HCT116 (cell line): ENCODE measurements around the gene DENND1C. TPM values are rescaled to one million over a fixed set of nuclear protein-coding genes. Genes with fewer than 3 reads are reported as not detected.

Experiments used
- ATAC-seq: fragments of 200-7000 bp; cut with Tn5 transposase; 2 replicates; pipeline ENCODE4 v1.9.1; 2020; ENCODE audit warnings: mild to moderate bottlenecking, moderate library complexity
- BruUV-seq: library from RNA; stranded (reverse); fragments of 400-500 nt; replicated peaks from 2 replicates; lab custom pipeline; 2021; lab: Mats Ljungman, UMichigan
- CTCF ChIA-PET: fragments of 300-600 bp; sonication (Branson Sonifier 250); formaldehyde crosslinking; loops from one replicate; lab custom pipeline; 2021; ENCODE audit warnings: antibody characterized with exemption; lab: Charles Lee
- POLR2A ChIA-PET: fragments of 300-600, 350-600 bp; sonication (Branson Sonifier 250); formaldehyde crosslinking; loops from one replicate; lab custom pipeline; 2021; ENCODE audit warnings: antibody characterized with exemption; lab: Charles Lee
- RAD21 ChIA-PET, 2 experiments: fragments of 300-600 bp; sonication (Branson Sonifier 250); formaldehyde crosslinking; loops; one replicate each; lab custom pipeline; 2023; ENCODE audit warnings: low total read pairs in 2 of 2; ENCODE audit not compliant: uncharacterized antibody in 2 of 2, unreplicated experiment in 2 of 2, low non-redundant PET in 1 of 2; lab: Charles Lee
- DNase-seq: peaks from one replicate; pipeline ENCODE4 v3.0.0-alpha.2; 2010; ENCODE audit warnings: low read depth, low spot score
- H2AFZ ChIP-seq: fragments of 200-600 bp; shearing (Covaris generic), sonication (generic); 2 replicates; pipeline ENCODE4 v1.6.1; 2017; ENCODE audit warnings: low read depth, mixed run types, mixed read lengths, antibody characterized with exemption, low read length; ENCODE audit not compliant: poor library complexity, severe bottlenecking
- H3K27ac ChIP-seq: 2 replicates; pipeline ENCODE4 v1.5.1; 2012; ENCODE audit warnings: low read depth, low read length
- H3K27me3 ChIP-seq: fragments of 200-600 bp; sonication (generic); 2 replicates; pipeline ENCODE4 v1.6.1; 2016; ENCODE audit warnings: mixed run types, low read length, mixed read lengths; ENCODE audit not compliant: insufficient read depth
- H3K36me3 ChIP-seq, 2 experiments: fragments of 200-500 bp in 1 of 2; fragments of 200-600 bp in 1 of 2; sonication (Bioruptor generic) in 1 of 2; sonication (generic) in 1 of 2; 2 replicates each; pipeline versions ENCODE4 v1.5.1 to v1.6.1; 2014 to 2016; ENCODE audit warnings: low read length in 2 of 2, inconsistent platforms in 1 of 2, mixed read lengths in 1 of 2, mixed run types in 1 of 2; ENCODE audit not compliant: insufficient read depth in 2 of 2, control insufficient read depth in 1 of 2
- H3K4me1 ChIP-seq, 2 experiments: fragments of 200-600 bp in 1 of 2; sonication (generic) in 1 of 2; 2 replicates each; pipeline versions ENCODE4 v1.5.1 to v1.6.1; 2012 to 2017; ENCODE audit warnings: low read length in 2 of 2, inconsistent platforms in 1 of 2, mild to moderate bottlenecking in 1 of 2, mixed read lengths in 1 of 2, mixed run types in 1 of 2, moderate library complexity in 1 of 2; ENCODE audit not compliant: insufficient read depth in 2 of 2, control insufficient read depth in 1 of 2
- H3K4me2 ChIP-seq: fragments of 200-600 bp; sonication (generic); 2 replicates; pipeline ENCODE4 v1.6.1; 2017; ENCODE audit warnings: mixed run types, low read length, mixed read lengths
- H3K4me3 ChIP-seq, 2 experiments: fragments of 200-600 bp in 1 of 2; sonication (generic) in 1 of 2; replicated peaks in 1 of 2; 2 replicates each; pipeline ENCODE4 v1.5.1; 2011 to 2016; ENCODE audit warnings: low read length in 2 of 2, control low read depth in 1 of 2, low read depth in 1 of 2, mild to moderate bottlenecking in 1 of 2, mixed read lengths in 1 of 2, mixed run types in 1 of 2
- H3K79me2 ChIP-seq: fragments of 200-600 bp; sonication (generic); 2 replicates; pipeline ENCODE4 v1.6.1; 2017; ENCODE audit warnings: mild to moderate bottlenecking, mixed run types, low read length, moderate library complexity, mixed read lengths; ENCODE audit not compliant: insufficient read depth
- H3K9ac ChIP-seq: fragments of 200-600 bp; sonication (generic); 2 replicates; pipeline ENCODE4 v1.6.1; 2016; ENCODE audit warnings: low read length, mixed read lengths
- H3K9me2 ChIP-seq: fragments of 200-600 bp; sonication (generic), shearing (Covaris generic); 2 replicates; pipeline ENCODE4 v1.6.1; 2017; ENCODE audit warnings: mixed run types, mild to moderate bottlenecking, moderate library complexity; ENCODE audit not compliant: insufficient read depth
- H3K9me3 ChIP-seq, 2 experiments: fragments of 200-500 bp in 1 of 2; fragments of 200-600 bp in 1 of 2; sonication (Bioruptor generic) in 1 of 2; sonication (generic) in 1 of 2; 2 replicates each; pipeline ENCODE4 v1.6.1; 2014 to 2017; ENCODE audit warnings: low read length in 2 of 2, mixed read lengths in 2 of 2, inconsistent platforms in 1 of 2, low read depth in 1 of 2, mild to moderate bottlenecking in 1 of 2, mixed run types in 1 of 2, moderate library complexity in 1 of 2; ENCODE audit not compliant: control insufficient read depth in 1 of 2, insufficient read depth in 1 of 2
- H4K20me1 ChIP-seq: fragments of 200-600 bp; sonication (generic), shearing (Covaris generic); 2 replicates; pipeline ENCODE4 v1.6.1; 2017; ENCODE audit warnings: mixed run types, mild to moderate bottlenecking, moderate library complexity; ENCODE audit not compliant: insufficient read depth
- CBX3 ChIP-seq: IDR thresholded peaks from 2 replicates; pipeline ENCODE4 v1.6.1; 2012; ENCODE audit warnings: low read depth
- EZH2phosphoT487 ChIP-seq: fragments of 200-600 bp; IDR thresholded peaks from 2 replicates; pipeline ENCODE4 v1.6.1; 2018; ENCODE audit warnings: antibody characterized with exemption, borderline replicate concordance
- JUND ChIP-seq: IDR thresholded peaks from 2 replicates; pipeline ENCODE4 v1.6.1; 2012
- POLR2A ChIP-seq: IDR thresholded peaks from 2 replicates; pipeline ENCODE4 v1.7.0; 2011; ENCODE audit warnings: borderline replicate concordance; ENCODE audit not compliant: insufficient read depth, insufficient read length; ENCODE audit errors: extremely low read depth
- POLR2AphosphoS5 ChIP-seq: IDR thresholded peaks from 2 replicates; pipeline ENCODE4 v1.6.1; 2011; ENCODE audit warnings: mild to moderate bottlenecking, low read depth, low read length, moderate library complexity
- RAD21 ChIP-seq: IDR thresholded peaks from 2 replicates; pipeline ENCODE4 v1.6.1; 2012; ENCODE audit warnings: low read depth, mild to moderate bottlenecking
- SIN3A ChIP-seq: IDR thresholded peaks from 2 replicates; pipeline ENCODE4 v1.6.1; 2012; ENCODE audit warnings: low read depth
- SRF ChIP-seq: IDR thresholded peaks from 2 replicates; pipeline ENCODE4 v1.6.1; 2012; ENCODE audit warnings: low read depth
- TCF7L2 ChIP-seq: IDR thresholded peaks from 2 replicates; pipeline ENCODE4 v1.7.0; 2011; ENCODE audit warnings: borderline replicate concordance, inconsistent platforms; ENCODE audit not compliant: insufficient read depth, insufficient read length; ENCODE audit errors: extremely low read depth
- ZNF274 ChIP-seq: fragments of 200-500 bp; sonication (Bioruptor generic); IDR thresholded peaks from 2 replicates; pipeline ENCODE4 v1.6.1; 2014; ENCODE audit warnings: mild to moderate bottlenecking, low read depth, low read length, inconsistent platforms
- intact Hi-C: fragments of 100-400 bp; cut with micrococcal nuclease; formaldehyde crosslinking; loops from 2 replicates; pipeline ENCODE4 v1.10.0; 2022
- total RNA-seq: library from RNA; stranded (reverse); gene quantifications from one replicate; pipeline ENCODE4 v1.2.1, GENCODE V29; 2021; ENCODE audit not compliant: unreplicated experiment
- TF ChIP-seq, protein P1 (sequence below): IDR thresholded peaks from 2 replicates; pipeline ENCODE4 v1.6.1; 2012
- TF ChIP-seq, protein P2 (sequence below): IDR thresholded peaks from 2 replicates; pipeline ENCODE4 v1.6.1; 2012

DENND1C gene
- total RNA-seq, 1 experiment from 2014 or later, result 0.54 TPM

DNA sequence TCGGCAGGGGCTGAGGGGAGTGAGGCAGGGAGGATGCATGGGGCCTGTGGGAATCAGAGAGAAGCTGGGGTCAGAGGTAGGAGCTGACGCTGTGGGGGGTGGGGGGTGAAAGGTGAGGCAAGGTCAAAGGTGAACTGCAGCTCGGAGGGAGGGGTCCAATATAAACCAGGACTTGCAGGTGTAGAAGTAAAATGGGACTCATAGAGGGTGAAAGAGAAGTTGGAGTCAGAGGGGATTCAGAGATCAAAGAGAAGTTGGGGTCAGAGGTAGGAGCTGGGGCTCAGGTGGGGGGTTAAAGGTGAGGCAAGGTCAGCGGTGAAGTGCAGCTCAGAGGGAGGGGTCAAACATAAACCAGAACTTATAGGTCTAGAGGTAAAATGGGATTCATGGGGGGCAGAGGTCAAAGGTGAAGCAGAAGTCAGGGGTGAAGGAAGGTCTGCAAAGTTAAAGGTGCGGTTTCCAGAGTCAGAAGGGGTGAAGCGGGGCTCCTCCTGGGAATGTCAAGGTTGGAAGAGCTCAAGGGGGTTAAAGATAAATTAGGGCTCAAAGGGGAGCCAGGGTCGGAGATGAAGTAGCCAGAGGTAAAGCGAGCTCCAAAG lies 12.9 kb upstream of the DENND1C start (continued):
- TF ChIP-seq ZNF274, result no peak
- TF ChIP-seq POLR2A, result no peak
- TF ChIP-seq EZH2phosphoT487, result no peak
- TF ChIP-seq POLR2AphosphoS5, result no peak
- TF ChIP-seq, all 23 proteins: peak for 0

DNA sequence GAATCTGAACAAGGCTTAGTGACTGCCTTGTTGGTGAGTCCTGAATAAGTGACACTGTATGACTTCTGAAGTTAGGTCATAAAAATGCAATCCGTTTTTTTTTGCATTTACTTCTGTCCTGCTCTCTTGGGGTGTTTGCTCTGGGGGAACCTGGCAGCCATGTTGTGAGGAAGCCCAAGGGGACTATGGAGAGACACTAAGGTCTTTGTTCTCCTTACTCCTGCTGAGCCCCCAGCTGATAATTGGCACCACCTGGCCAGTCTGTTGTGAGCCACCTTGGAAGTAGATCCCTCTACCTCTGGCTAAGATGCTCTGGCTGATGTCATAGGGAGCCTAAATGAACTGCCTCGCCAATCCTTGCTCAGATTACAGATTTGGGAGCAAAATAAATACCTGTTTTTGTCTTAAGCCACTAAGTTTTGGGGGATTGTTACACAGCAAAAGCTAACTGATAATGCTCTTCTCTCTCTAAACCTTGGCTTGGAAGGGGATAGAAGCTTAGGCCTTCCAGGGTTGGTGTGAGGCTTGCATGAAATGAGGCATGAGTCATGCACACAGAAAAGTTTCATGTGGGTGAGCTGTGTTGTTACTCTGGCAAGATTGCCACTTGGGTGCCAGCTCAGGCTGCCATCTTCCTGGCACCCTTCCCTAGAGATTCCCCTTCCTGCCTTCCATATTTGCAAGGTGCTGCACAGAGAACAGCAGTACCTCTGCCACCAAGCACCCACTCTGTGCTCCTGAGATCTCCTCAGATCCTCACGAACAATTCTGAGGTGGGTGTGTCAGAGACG lies 10.4 kb upstream of the DENND1C start:
- H3K4me3 ChIP-seq, result no peak overlapping the region
- ChIA-PET CTCF (interaction anchor here (0.6 kb wide), 1 partner anchor 25 kb away, joined by 3 read pairs; no protein-coding TSS in a partner anchor), RAD21 (no interaction called here), POLR2A (no interaction called here)
- H2AFZ ChIP-seq, result no peak overlapping the region
- no peaks in the 10 kb centered on the region for H3K4me1 ChIP-seq
- TF ChIP-seq RAD21 (no peak), POLR2AphosphoS5 (no peak), TCF7L2 (no peak), JUND (no peak), CBX3 (no peak), SRF (no peak), SIN3A (no peak)
- TF ChIP-seq, protein P1, sequence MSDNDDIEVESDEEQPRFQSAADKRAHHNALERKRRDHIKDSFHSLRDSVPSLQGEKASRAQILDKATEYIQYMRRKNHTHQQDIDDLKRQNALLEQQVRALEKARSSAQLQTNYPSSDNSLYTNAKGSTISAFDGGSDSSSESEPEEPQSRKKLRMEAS, result no peak
- TF ChIP-seq, protein P2, sequence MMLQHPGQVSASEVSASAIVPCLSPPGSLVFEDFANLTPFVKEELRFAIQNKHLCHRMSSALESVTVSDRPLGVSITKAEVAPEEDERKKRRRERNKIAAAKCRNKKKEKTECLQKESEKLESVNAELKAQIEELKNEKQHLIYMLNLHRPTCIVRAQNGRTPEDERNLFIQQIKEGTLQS, result no peak
- peaks cover 0 to 10% of the 10 kb centered on the region in 2 experiments; a peak in 1 of 4 replicates for H3K9me3 ChIP-seq
- H3K4me2 ChIP-seq, result no peak overlapping the region
- no peak for ATAC-seq
- no peaks in the 10 kb centered on the region for H3K9me2 ChIP-seq
- no peaks in the 10 kb centered on the region for H3K27me3 ChIP-seq
- H4K20me1 ChIP-seq, result no peaks in the 10 kb centered on the region
- no peak overlapping the region for H3K27ac ChIP-seq
- intact Hi-C loops, result no loop called here
- H3K36me3 ChIP-seq, result no peaks in the 10 kb centered on the region
- H3K79me2 ChIP-seq, result no peaks in the 10 kb centered on the region
- BruUV-seq, result no TSS peak
- no peak for DNase-seq
- no peak overlapping the region for H3K9ac ChIP-seq
